NCI-H1092 treated with DMSO at 0.1 percent for 48 hours (cell line): ENCODE results near the gene ABCA13.
"Not testable (repeated sequence)": the region's sequence is repeated elsewhere in the genome, so short reads cannot be mapped to it uniquely, and the experiment has no call there.

Source experiments
- DNase-seq: peaks from one replicate; lab custom pipeline; 2025; lab: John Stamatoyannopoulos, UW

Gene ABCA13, protein sequence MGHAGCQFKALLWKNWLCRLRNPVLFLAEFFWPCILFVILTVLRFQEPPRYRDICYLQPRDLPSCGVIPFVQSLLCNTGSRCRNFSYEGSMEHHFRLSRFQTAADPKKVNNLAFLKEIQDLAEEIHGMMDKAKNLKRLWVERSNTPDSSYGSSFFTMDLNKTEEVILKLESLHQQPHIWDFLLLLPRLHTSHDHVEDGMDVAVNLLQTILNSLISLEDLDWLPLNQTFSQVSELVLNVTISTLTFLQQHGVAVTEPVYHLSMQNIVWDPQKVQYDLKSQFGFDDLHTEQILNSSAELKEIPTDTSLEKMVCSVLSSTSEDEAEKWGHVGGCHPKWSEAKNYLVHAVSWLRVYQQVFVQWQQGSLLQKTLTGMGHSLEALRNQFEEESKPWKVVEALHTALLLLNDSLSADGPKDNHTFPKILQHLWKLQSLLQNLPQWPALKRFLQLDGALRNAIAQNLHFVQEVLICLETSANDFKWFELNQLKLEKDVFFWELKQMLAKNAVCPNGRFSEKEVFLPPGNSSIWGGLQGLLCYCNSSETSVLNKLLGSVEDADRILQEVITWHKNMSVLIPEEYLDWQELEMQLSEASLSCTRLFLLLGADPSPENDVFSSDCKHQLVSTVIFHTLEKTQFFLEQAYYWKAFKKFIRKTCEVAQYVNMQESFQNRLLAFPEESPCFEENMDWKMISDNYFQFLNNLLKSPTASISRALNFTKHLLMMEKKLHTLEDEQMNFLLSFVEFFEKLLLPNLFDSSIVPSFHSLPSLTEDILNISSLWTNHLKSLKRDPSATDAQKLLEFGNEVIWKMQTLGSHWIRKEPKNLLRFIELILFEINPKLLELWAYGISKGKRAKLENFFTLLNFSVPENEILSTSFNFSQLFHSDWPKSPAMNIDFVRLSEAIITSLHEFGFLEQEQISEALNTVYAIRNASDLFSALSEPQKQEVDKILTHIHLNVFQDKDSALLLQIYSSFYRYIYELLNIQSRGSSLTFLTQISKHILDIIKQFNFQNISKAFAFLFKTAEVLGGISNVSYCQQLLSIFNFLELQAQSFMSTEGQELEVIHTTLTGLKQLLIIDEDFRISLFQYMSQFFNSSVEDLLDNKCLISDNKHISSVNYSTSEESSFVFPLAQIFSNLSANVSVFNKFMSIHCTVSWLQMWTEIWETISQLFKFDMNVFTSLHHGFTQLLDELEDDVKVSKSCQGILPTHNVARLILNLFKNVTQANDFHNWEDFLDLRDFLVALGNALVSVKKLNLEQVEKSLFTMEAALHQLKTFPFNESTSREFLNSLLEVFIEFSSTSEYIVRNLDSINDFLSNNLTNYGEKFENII (N-terminal part only)

DNA sequence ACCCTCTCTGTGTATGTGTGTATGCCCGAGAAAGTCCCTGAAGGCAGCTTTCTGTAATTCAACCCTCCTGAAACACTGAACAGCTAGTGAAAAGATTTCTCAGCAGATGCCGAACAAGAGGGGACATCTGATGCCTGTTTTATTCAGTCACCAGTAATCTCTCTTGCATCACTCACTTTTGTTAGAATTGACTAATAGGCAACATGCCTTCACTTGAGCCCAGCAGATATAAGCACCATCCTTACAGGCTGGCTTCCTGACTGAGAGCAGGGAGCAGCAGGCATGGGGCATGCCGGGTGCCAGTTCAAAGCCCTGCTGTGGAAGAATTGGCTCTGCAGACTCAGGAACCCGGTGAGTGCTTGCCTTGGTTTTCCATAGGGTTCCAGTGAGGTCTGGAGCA lies at the start of gene ABCA13:
ABCA13 (plus strand) TSS at position 257 of the 400 bp plus-strand sequence; CDS start at position 283, 26 bp downstream.
- DNase-seq, result no peak

DNA sequence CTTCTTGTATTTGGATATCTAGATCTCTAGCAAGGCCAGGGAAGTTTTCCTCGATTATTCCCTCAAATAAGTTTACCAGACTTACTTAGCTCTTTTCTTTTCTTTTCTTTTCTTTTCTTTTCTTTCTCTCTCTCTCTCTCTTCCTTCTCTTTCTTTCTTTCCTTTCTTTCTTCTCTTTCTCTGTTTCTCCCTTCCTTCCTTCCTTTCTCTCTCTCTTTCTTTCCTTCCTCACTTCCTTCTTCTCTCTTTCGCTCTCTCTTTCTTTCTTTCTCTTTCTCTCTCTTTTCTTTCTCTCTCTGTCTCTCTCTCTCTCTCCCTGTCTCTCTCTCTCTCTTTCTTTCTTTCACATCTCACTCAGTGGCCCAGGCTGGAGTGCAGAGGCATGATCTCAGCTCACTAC lies 45.2 kb upstream of the ABCA13 start:
- DNase-seq, result no peak

DNA sequence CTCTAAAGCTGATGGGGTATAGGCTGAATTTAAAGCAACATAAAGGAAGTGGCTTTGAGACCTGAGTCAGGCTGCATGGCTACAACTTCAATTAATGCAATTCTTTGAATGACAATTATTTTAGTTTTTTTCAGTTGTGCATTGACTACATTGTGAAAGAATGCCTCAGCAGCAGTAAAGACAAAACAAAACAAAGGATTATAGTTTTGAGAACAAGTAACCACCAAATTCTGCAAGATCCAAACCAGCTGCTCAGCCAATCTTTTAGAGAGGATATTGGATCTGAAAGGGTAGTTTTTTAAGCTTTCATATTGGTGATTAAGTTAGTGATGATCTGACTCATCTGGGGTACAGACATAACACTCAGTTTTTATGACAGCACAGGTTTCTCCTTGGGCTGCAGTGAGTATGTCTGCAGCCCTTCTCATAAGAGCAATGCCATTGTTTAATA lies 40.6 kb upstream of the ABCA13 start:
- no peak for DNase-seq

DNA sequence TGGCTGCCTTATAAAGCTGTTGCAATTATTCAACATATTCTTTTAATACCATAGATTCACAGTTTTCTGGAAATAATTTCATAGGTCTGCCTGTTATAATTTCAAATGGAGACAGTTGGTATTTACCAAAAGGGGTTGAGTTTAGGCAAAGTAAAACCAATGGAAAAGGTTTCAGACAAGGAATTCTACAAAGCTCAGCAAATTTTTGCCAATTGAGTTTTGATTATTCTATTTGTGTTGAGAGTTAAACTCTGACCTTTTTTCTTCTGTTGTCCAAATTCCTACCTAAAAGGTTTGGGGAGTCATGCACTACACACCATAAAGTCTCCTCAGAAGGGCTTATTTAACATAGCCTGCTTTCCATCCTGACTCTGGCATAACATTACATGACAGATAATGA lies 38.5 kb upstream of the ABCA13 start:
- no peak for DNase-seq

DNA sequence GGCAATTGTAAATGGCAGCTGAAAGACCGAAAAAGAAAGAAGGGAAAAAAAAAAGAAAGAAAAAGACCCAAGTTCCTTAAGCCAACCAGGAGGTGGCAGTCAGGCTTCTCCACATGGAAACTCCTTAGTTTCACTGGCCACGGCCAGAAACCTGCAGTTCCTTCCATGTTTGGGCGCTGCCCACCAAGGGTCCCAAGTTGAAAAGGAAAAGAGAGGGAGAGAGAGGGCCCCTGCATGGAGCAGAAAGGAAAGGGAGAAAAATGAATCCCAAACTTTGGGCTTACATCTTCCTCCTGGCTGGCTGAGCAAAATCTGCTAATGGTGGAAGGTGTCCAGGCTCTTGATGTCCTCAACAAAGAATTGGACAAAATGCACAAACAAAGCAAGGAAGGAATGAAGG lies 31.8 kb upstream of the ABCA13 start:
- DNase-seq, result no peak

DNA sequence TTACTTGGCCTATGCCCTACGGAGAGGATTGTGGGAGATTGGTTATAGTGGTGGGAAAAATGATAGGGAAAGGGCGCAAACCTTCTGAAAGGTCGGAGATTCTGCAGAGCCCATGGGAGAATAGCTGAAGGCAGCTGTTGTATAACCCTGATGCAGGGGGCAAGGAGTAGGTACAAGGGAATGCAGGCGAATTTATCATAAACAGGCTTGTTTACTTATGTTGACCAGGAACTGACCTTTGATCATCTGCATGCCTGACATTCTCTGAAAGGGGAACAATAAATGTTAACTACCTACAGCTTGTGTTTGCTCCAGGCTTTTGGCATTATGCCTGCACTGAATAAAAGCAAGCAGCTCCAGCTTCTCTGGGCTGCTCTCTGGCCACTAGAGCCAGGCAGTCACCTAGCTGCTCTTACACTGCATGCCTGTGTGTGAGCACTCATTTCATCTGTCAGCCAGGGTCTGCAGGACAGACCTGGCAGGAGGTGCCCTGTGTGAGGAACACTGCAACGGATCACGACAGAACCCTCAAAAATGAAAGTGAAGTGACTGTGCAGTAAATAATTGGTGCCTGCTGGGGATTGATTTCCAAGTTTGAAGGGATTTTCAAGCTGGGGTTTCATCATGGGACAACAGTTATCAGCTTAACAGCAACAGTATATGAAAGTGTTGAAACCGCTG lies 31.1 kb upstream of the ABCA13 start:
- no peak for DNase-seq

DNA sequence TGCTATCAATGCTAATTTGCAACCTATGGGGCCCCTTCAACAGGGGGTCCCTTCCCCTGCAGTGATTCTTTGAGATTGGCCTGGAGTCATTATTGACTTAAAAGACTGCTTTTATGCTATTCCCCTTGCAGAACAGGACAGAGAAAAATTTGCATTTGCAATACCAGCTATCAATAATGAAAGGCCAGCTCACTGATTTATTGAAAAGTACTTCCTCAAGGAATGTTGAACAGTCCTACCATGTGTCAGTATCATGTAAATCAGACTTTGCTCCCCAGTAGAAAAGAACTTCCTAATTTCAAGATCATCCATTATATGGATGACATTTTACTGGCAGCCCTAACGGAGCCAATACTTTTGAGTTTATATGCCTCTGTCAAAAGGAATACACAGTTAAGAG lies 29.7 kb upstream of the ABCA13 start:
- DNase-seq, result no peak

DNA sequence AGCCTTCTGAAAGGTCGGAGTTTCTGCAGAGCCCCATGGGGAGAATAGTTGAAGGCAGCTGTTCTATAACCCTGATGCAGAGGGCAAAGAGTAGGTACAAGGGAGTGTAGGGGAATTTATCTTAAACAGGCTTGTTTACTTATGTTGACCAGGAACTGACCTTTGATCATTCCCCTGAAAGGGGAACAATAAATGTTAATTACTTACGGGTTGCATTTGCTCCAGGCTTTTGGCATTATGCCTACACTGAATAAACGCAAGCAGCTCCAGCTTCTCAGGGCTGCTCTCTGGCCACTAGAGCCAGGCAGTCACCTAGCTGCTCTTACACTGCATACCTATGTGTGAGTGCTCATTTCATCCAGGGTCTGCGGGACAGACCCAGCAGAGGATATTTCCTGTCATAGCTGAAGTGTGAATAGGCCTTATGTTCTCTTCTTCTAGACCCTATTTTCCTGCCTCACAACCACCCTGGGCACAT lies 26.9 kb upstream of the ABCA13 start:
- no peak for DNase-seq

DNA sequence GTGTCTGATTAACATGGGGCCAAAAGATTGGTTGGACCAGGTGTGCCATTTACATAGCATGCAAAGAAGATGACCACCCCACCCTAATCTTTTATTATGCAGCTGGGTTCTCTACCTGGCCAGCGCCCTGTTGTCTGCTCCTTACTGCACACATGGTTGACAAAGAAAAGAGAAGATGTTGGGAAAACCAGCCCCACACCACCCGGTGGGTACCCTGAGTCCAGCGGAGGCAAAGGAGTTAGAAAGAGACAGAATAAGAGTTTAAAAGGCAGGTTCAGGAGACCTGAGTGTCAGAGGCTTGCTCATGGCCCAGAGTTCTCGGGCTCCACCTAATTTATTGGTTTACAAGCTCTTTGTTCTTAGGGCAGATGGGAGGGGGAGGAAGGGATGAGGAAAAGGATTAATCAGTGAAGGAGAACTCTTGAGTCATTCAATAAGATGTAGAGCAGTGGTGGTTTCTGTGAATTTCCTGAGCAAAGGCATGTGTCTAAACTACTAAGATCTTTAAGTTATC lies 24.1 kb upstream of the ABCA13 start:
- no peak for DNase-seq

DNA sequence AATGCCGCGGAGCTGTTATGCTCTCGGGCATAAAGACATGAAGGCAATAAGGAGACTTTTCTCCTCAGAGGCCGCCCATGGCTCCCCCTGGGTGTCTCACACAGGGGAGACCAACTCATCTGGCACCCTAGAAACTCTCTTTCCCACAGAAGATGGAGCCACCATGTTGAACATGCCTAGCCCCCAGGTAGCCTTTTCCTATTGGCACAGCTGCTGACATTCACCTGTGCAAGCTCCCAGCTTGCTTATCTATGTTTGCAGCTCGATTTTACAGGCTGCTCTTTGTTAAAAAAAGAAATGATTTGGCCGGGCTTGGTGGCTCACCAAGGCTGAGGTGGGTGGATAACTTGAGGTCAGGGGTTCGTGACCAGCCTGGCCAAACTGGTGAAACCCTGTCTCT lies 23.6 kb upstream of the ABCA13 start:
- DNase-seq, result not testable (repeated sequence)

DNA sequence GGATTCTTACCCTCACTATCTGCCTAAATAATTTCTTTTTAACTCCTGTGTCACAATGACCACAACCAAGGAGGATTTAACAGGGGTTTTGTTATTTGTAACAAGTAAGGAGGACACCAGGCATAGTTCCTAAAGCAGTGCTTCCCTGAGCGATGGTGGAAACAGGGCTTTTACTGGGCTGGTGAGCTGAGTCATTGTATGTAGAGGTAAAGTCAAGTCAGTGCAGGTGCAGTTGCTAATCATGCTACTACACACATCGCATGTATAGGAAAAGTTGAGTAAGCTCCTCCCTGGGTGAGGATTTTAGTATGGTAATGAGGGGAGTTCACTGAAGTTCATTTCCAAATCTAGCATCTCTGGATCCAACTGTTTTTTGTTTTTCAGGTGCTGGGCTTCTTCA lies 22.9 kb upstream of the ABCA13 start:
- DNase-seq, result no peak

DNA sequence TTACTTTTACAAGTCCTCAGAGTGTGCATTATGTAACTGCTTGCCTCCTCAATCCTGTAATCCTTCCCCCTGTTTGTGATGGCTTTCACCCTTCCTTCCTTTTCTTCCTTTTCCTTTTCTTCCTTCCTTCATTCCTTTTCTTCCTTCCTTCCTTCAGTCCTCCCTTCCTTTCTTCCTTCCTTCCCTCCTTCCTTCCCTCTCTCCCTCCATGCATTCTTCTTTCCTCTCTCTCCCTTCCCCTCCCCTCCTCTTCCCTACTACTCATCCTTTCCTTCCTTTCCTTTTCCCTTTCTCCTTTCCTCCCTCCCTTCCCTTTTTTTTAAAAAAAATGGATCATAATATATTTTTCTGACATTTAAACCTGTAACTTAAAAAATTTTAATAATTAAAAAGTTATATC lies 22.2 kb upstream of the ABCA13 start:
- DNase-seq, result no peak

DNA sequence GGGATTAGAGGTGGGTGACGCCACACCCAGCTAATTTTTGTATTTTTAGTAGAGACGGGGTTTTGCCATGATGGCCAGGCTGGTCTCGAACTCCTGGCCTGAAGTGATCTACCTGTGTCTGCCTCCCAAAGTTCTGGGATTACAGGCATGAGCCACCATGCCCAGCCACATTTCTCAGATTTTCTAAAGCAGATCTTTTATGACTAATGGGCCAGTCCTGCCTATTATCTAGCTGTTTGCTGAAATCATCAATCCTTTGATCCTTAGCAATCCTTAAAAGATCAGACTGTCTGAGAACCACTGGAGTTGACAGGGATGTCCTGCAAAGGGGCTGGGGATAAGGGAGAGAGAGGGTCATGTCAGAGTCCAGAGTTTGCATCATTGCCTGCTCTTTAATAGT lies 21.2 kb upstream of the ABCA13 start:
- no peak for DNase-seq

DNA sequence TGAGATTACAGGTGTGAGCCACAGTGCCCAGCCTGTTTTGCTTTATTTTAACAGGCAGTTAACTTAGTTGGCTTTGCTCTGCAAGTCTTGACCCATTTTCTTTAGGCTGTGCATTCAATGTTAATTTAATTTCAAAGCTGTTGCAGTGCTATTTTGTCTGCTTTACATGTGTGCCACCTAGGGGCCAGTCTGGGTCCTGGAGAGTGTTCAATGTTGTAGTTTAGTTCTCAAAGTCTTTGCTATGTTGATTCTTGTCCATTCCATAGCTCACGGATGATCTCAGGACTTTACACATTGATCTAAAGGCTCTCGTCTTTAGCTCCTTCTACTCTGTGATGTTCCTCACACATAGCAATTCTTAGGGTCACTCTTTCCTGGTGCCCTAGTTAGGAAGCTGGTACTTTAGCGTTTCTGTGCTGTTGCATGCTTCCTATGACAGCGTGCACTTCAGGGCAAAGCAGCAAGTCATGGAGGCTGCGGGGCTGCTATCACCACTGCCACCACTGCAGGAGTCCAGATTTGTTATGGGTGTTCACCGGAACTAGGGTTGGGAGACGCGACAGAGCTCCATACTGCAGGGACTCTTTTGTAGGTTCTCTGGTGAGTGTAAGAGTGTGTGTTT lies 16.4 kb upstream of the ABCA13 start:
- DNase-seq, result no peak

DNA sequence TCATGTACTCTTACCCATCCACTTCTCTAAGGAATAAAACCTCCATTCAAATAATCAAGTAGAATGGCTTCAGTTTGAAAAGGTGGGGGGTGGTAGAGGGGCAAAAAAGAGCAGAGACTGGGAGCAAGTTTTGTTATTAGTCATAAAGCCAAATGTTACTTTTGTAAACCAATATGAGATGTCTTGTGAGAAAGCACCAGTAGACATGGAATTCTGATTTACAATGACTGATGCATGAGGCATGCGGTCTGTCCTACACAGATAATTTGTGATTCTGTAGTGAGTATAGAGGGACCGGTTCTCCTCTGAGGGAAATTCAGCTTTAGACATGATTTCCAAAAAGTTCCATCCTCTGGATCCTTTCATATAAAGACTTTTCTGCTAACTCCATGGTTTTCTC lies 12.9 kb upstream of the ABCA13 start:
- no peak for DNase-seq

DNA sequence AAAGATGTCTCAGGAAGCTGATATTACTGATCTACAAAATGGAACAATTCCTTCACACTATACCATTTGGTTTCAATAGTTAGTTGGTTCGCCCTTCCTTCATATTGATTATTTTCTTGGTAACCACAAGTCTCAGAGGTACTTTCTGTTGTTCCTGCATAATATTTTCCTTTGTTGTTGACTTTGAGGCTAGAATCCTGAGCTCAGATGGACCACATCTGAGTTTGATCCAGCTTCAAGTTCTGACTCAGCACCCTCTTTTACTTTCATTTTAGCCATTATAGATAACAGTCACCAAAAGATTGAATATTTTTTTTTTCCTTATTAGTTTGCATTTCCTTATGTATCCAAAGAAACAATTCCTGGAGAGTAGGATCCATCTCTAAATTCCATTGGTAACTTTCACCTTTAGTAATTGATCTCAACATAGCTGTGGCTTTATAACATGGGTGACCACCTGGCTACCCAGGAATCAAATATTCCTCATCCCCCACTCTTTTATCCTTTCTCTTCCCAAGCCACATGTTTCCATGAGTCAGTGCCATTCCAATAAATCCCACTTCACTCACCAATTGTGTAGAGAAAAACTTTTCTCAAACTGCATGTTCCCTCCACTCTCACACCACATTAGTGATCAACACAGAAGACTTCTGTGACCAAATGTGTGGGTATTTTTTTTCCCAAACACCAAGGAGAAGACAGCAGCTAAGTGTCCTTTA lies 9.7 kb upstream of the ABCA13 start:
- DNase-seq, result no peak

DNA sequence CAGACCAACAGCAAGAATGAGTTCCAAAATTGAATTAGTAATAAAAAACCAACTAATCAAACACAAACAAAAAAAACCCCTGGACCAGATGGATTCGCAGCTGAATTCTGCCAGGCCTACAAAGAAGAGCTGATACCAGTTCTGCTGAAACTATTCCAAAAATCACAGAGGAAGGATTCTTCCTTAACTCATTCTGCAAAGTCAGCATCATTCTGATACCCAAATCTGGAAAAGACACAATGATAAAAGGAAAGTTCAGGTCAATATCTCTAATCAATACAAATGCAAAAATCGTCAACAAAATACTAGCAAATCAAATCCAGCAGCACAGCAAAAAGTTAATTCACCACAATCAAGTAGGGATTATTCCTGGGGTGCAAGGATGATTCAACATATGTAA lies 6.1 kb upstream of the ABCA13 start:
- DNase-seq, result no peak

DNA sequence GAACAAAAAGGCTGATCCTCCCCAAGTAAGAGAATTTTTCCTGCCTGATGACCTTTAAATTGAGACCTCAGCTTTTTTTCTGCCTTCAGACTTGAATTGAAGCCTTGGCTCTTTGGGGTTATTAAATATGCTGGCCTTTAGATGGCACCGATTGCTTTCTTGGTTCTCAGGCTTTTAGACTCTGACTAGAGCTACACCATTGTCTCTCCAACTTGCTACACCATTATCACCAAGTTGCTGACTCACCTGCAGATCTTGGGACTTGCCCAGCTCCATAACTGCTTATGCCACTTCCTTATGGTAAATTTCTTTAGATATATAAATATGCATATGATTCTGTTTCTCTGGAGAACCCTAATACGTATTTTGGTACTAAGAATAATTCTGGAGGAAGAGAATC lies 3.1 kb upstream of the ABCA13 start:
- no peak for DNase-seq

DNA sequence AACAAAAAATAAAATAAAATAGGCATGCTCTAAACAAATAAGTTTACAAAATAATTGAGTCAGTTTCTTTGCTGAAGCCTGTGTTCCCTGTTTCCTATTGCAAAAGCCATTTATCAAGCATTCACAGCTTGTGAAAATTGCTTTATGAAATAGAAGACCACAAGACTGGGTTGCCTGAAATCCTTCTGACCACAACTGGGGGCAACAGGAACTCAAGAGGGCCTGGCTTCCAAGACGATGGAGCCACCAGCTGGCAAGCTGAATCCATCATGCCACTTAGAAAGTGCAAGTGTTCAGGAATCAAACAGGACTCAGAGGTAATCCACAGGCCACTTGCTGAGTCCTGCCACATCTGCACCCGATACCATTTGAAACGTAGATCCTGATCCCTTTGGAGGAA lies 752 bp upstream of the ABCA13 start:
- no peak for DNase-seq

DNA sequence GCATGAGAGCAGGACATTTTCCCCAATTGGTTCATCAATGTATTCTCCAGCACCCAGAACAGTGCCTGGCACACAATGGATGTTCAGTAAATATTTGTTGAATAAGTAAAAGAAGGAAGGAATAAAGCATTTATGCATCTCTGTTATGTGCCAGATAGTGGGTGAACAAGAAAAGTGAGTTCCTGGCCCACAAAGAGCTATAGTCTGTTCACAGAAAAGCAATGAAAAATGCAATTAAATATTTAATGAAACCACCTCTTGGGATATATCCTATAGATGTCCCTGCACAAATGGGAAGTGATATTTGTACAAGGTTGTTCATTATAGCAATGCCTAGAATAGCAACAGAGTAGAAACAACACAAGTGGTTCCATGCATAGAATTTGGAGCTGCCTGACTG lies 2.1 kb downstream of the ABCA13 start:
- no peak for DNase-seq
